Measurements from ENCODE around the gene ADGRL1. TPM values are rescaled to one million over a fixed set of nuclear protein-coding genes. Genes with fewer than 3 reads are reported as not detected.

The ADGRL1 gene
- total RNA-seq, 4 donors from 2014 or later: 22.8 to 58.6 (median 48.8) TPM

DNA sequence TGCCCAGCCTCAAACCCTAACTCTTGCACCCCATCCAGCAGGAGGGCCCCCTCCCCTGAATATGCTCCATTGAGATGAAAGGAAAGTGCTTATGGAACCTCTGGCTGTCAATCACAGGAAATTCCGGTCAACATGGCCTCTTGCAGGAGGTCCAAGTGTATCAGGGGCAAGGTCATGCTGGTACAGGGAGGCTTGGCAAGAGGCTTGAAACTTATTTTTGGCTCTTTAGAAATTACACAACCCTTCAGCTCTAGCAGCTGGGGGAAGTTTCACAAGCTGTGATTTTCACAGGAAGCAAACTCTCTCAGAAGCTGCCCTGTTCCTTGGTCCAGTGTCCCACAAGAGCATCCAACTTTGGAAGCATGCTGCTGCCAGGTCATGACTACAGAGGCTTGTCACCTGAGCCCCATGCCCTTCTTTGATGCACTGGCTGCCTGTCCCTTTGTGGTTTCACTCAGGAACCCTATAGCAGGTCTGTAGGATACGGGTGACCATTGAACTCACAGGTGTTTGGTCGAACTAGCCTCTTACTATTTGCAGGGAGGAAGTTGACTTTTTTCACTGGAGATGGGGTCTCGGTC lies 78.0 kb downstream of the ADGRL1 start:
- peak overlapping the region in 1 of 4 donors; percentile 49 for H3K27ac ChIP-seq
- DNase-seq: no peak
- TF ChIP-seq POLR2A (IDR thresholded peaks at IDR 0.05): no peak
- TF ChIP-seq, protein P1, sequence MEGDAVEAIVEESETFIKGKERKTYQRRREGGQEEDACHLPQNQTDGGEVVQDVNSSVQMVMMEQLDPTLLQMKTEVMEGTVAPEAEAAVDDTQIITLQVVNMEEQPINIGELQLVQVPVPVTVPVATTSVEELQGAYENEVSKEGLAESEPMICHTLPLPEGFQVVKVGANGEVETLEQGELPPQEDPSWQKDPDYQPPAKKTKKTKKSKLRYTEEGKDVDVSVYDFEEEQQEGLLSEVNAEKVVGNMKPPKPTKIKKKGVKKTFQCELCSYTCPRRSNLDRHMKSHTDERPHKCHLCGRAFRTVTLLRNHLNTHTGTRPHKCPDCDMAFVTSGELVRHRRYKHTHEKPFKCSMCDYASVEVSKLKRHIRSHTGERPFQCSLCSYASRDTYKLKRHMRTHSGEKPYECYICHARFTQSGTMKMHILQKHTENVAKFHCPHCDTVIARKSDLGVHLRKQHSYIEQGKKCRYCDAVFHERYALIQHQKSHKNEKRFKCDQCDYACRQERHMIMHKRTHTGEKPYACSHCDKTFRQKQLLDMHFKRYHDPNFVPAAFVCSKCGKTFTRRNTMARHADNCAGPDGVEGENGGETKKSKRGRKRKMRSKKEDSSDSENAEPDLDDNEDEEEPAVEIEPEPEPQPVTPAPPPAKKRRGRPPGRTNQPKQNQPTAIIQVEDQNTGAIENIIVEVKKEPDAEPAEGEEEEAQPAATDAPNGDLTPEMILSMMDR (IDR thresholded peaks at IDR 0.05): no peak

DNA sequence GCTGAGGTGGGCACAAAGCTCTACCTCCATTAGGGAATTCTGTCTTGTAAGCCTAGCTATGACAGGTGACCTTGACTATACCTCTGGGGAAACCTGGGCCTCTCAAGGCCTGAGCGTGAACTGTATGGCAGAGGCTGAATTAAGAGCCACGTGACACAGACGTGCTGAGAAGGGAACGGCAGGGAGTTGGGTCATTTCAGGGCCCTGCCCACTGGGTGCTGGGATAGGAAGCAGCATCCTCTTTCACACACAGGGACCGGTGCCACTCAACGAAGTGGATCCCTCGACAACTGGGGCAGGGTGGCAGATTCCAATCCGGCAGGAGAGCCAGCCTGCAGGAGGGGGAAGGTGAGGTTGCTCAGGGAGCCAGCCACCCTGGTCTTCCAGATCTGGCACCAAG lies 78.8 kb downstream of the ADGRL1 start:
- H3K4me3 ChIP-seq: no peak overlapping the region
- no peak overlapping the region for H3K27ac ChIP-seq
- no peaks in the 10 kb centered on the region for H3K9me3 ChIP-seq
- H3K4me1 ChIP-seq: no peaks in the 10 kb centered on the region
- H3K36me3 ChIP-seq: no peaks in the 10 kb centered on the region
- TF ChIP-seq, protein P1 (IDR thresholded peaks at IDR 0.05): no peak
- TF ChIP-seq POLR2A (IDR thresholded peaks at IDR 0.05): no peak
- DNase-seq: no peak
- H3K27me3 ChIP-seq: no peaks in the 10 kb centered on the region

More for the DNA sequence above, 78.0 kb downstream of the ADGRL1 start:
- Histone ChIP-seq H3K36me3 (no peaks in the 10 kb centered on the region), H3K9me3 (no peaks in the 10 kb centered on the region), H3K27me3 (no peaks in the 10 kb centered on the region), H3K4me1 (no peaks in the 10 kb centered on the region), H3K4me3 (no peak overlapping the region)

DNA sequence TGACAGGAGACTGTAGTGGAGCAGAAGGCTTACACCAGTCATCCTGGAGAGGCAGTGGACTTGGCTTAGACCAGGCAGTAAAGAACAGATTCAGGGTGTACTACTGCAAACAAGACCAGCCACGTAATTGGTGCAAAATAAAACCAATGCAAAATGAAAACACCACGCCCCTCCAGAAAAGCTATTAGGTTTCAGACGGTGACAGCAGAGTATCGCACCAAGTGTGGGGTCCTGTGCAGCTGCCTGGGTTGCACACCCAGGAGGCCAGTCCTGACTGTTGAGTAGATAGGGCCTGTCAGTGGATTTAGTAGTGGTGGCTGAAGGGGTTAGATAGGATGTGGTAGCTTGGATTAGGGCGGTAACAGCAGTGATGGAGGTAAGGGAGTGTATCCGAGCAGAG lies 83.0 kb downstream of the ADGRL1 start:
- TF ChIP-seq, protein P1 (IDR thresholded peaks at IDR 0.05): no peak
- no peak for TF ChIP-seq POLR2A (IDR thresholded peaks at IDR 0.05)

DNA sequence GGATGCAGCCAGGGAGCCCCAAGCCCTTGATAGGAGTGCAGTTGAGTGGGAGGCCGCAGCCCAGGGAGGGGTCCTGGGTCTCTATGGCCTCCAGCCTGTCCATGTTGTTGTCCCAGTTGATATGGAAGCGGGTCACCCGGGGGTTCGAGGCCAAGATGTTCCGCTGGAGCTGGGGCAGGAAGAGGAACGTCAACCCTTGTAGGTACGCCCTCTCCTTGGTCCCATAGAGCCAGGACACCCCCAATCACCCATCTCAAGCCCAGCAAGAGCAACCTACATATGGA lies 85.5 kb downstream of the ADGRL1 start:
- no peak for DNase-seq
- no peaks in the 10 kb centered on the region for H3K9me3 ChIP-seq
- H3K4me3 ChIP-seq: no peak overlapping the region
- TF ChIP-seq, protein P1 (IDR thresholded peaks at IDR 0.05): no peak
- H3K27ac ChIP-seq: peak overlapping the region in 1 of 4 donors; percentile 83
- H3K36me3 ChIP-seq: no peaks in the 10 kb centered on the region
- H3K27me3 ChIP-seq: no peaks in the 10 kb centered on the region
- peaks cover 0 to 31% (median 11%) of the 10 kb centered on the region in 4 donors for H3K4me1 ChIP-seq

More for the DNA sequence above, 83.0 kb downstream of the ADGRL1 start:
- no peaks in the 10 kb centered on the region for H3K27me3 ChIP-seq
- H3K36me3 ChIP-seq: no peaks in the 10 kb centered on the region
- no peak for DNase-seq
- H3K4me3 ChIP-seq: no peak overlapping the region
- H3K9me3 ChIP-seq: no peaks in the 10 kb centered on the region
- H3K27ac ChIP-seq: no peak overlapping the region
- H3K4me1 ChIP-seq: peaks cover 0 to 18% (median 6%) of the 10 kb centered on the region in 4 donors

DNA sequence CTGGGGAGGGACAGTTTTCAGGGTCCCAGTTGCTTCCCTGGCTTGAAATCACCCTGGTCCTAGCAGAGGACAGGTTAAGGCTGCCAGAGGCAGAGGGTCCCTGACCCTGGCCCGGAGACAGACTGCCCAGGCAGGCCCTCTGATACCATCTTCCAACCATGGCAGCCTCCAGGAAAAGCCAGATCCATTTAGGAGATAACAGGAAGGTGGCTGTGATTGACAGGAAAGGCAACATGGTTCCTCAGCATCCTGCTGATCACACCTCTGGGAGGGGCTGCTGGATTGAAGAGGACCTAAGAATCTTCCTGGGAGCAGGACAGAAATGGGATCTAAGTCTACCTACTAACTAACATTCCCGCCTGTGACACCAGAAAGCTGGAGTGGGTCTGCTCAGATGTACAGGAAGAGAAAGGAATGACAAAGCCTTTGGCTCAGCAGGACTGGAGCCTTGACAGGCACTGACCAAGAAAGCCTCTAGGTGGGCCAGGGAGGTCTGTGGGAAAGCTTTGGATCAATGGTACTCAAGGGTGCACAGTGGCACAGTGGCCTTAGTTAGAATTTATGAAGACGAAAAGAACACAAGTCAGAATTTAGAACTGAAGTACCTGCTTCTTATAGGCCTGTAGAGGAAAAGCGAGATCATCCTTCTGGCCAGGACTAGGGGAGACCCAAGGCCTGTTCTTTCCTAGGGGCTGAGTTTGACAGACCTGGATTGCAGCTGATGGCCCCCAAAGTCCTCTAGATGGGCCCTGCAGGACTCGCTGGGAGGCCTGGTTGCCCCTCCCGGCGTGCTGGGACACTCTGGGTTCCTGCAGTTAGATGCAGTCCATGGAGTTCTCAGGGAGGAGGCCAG lies 86.1 kb downstream of the ADGRL1 start:
- no peak for DNase-seq
- Histone ChIP-seq H3K4me3 (no peak overlapping the region), H3K27ac (peak overlapping the region; percentile 83 to 100 (median 98)), H3K27me3 (no peaks in the 10 kb centered on the region), H3K36me3 (no peaks in the 10 kb centered on the region), H3K4me1 (peaks cover 0 to 34% (median 12%) of the 10 kb centered on the region in 4 donors), H3K9me3 (no peaks in the 10 kb centered on the region)
- TF ChIP-seq, protein P1 (IDR thresholded peaks at IDR 0.05): no peak
- no peak for TF ChIP-seq POLR2A (IDR thresholded peaks at IDR 0.05)
